GM13977 (cell line): Measurements from ENCODE around the gene TMEM238L.

Experiments
- DNase-seq: peaks from one replicate; pipeline ENCODE4 v3.0.0; 2012; ENCODE audit warnings: low spot score
- CTCF ChIP-seq: IDR thresholded peaks from 2 replicates; pipeline ENCODE4 v1.5.1; 2012; ENCODE audit warnings: mild to moderate bottlenecking, control low read depth; ENCODE audit not compliant: insufficient read depth; ENCODE audit errors: extremely low read depth, missing control alignments
- in situ Hi-C: fragments of 300-500 bp; cut with MboI; formaldehyde crosslinking; loops from one replicate; pipeline ENCODE4 v1.12.0; 2022; ENCODE audit warnings: low sequenced_read_pairs, low pct_unique_long_range_greater_than_20kb, mixed read lengths, inconsistent platforms; ENCODE audit not compliant: unreplicated experiment

Gene TMEM238L

GRCh38 chr17:10757647-10758046 is 46.3 kb downstream of the TMEM238L start:
- in situ Hi-C loops, result no loop called here
- TF ChIP-seq CTCF, result no peak
- no peak for DNase-seq

GRCh38 chr17:10757067-10757466 is 46.8 kb downstream of the TMEM238L start:
- TF ChIP-seq CTCF, result no peak
- in situ Hi-C loops, result no loop called here
- DNase-seq, result no peak

- no peak for TF ChIP-seq CTCF
- in situ Hi-C loops, result no loop called here
- no peak for DNase-seq
Measured at GRCh38 chr17:10756619-10757018, 47.3 kb downstream of the TMEM238L start.

GRCh38 chr17:10756185-10756584 is 47.7 kb downstream of the TMEM238L start:
- DNase-seq, result no peak
- in situ Hi-C loops, result no loop called here
- no peak for TF ChIP-seq CTCF

- no peak for TF ChIP-seq CTCF
- in situ Hi-C loops, result no loop called here
- DNase-seq, result no peak
Measured at GRCh38 chr17:10755592-10756127, 48.2 kb downstream of the TMEM238L start.

- TF ChIP-seq CTCF, result no peak
- in situ Hi-C loops, result no loop called here
- DNase-seq, result no peak
Measured at GRCh38 chr17:10754861-10755591, 48.9 kb downstream of the TMEM238L start.
